Measurements from ENCODE around the gene HOTAIR.

HOTAIR gene

GRCh38 chr12:53930591-53931255, 44.0 kb downstream of the HOTAIR start:
- DNase-seq (ENCODE audit: low spot score) = peak; percentile 4
- in situ Hi-C loops (cut with MboI; ENCODE audit: low sequenced_read_pairs, unreplicated experiment) = no loop called here
- no peak for TF ChIP-seq CTCF (IDR thresholded peaks at IDR 0.05; ENCODE audit: borderline replicate concordance, control extremely low read depth, extremely low read depth, insufficient read depth, missing control alignments)

- TF ChIP-seq CTCF (IDR thresholded peaks at IDR 0.05; ENCODE audit: borderline replicate concordance, control extremely low read depth, extremely low read depth, insufficient read depth, missing control alignments) = no peak
- in situ Hi-C loops (cut with MboI; ENCODE audit: low sequenced_read_pairs, unreplicated experiment) = no loop called here
- DNase-seq (ENCODE audit: low spot score) = no peak
Measured at GRCh38 chr12:53929527-53929926, 45.2 kb downstream of the HOTAIR start.

- DNase-seq (ENCODE audit: low spot score) = peak; percentile 6
- no peak for TF ChIP-seq CTCF (IDR thresholded peaks at IDR 0.05; ENCODE audit: borderline replicate concordance, control extremely low read depth, extremely low read depth, insufficient read depth, missing control alignments)
- in situ Hi-C loops (cut with MboI; ENCODE audit: low sequenced_read_pairs, unreplicated experiment) = no loop called here
Measured at GRCh38 chr12:53928054-53928835, 46.5 kb downstream of the HOTAIR start.

- peak; percentile 10 for DNase-seq (ENCODE audit: low spot score)
- TF ChIP-seq CTCF (IDR thresholded peaks at IDR 0.05; ENCODE audit: borderline replicate concordance, control extremely low read depth, extremely low read depth, insufficient read depth, missing control alignments) = no peak
- in situ Hi-C loops (cut with MboI; ENCODE audit: low sequenced_read_pairs, unreplicated experiment) = no loop called here
Measured at GRCh38 chr12:53927220-53928029, 47.3 kb downstream of the HOTAIR start.

GRCh38 chr12:53924521-53925405, 50.0 kb downstream of the HOTAIR start:
- no peak for TF ChIP-seq CTCF (IDR thresholded peaks at IDR 0.05; ENCODE audit: borderline replicate concordance, control extremely low read depth, extremely low read depth, insufficient read depth, missing control alignments)
- no peak for DNase-seq (ENCODE audit: low spot score)
- in situ Hi-C loops (cut with MboI; ENCODE audit: low sequenced_read_pairs, unreplicated experiment) = no loop called here
